ENCODE results near the gene IP6K3.

Gene IP6K3

DNA sequence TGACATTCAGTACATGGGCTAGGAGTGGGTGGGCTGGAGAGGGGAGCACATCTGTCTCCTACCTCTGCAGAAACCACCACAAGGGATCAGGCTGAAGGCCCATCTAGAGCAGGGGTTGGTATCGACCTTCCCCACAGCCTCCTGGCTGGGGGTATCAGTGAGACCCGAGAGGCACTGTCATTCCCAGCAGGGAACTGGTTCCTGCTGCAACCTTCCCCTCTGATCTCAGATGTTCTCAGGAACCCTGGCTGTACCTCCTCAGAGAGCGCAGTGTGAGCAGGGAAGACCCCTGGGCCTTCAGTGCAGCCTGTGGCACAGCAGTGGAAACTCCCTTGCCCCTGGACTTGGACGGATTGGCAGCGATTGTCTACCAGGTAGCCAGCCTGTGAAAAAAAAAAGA, 7.8 kb downstream of the IP6K3 start:
- DNase-seq: no peak

DNA sequence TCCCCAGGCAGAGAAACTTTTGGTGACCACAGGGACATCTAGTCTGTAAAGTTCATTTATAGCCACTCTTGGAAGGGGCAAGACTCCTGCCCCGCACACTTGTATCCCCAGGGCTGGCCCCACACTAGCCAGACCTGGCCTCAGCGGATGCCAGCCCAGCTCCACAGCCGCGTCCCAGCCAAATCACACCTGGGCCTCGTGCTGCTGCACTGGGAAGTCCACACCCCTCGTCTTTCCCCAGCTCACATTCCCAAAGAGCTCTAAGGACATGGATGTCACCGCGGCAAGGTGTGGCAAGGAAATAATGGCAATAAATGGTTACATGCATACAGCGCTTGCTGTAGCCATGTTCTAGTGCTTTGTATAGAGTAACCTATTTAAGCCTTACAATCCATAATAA, 8.6 kb downstream of the IP6K3 start:
- DNase-seq: no peak

DNA sequence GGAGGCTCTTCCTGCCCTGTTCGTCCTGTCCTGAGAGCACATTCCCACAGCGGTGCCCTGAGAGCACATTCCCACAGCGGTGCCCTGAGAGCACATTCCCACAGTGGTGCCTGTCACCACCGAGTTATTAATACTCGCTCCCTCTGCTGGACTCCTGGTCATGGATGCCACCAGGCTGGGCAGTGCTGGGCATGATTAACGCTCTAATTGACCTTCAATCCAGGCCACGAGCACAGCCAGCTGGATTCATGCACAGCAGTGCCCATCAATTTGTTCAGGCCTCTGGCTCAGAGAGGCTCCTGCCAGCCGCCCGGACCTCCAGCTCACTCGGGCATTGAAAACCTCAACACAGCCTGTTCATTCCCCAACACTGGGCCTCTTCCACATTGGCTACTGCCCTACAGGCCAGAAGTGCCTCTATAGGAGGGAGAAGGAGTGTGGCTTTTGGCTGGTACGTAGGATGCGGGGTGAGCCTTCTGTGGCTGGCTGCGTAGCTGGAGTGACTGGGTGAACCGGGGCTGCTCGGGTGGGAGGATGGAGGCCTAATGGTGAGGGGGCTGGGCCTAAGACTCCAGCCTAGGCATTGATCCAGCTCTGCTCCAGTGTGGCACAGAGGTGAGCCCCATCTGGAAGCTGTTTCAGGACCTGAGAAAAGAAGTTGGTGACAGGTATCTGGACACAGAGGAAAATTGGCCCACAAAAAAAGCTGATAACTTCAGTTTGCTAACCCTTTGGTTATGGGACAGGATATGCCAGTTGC, 9.3 kb downstream of the IP6K3 start:
- no peak for DNase-seq

DNA sequence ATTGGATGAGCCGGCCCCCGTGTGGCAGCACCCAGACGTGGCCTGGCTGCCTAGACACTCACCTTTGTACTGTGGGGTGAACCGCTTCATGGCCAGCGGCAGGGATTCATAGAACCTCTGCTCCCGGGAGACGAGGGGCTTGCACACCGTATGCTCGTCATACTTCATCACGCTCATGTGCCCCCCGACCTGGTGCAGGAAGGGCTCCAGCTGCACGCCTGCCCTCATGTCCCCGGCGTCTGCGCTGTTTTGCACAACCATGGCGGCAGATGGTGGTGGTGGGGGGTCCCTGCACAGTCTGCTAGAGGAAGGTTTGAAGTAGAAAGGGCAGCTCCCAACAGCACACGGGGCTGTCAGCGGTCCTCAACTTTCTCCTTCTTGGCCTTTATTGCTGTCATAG, 11.5 kb downstream of the IP6K3 start:
- DNase-seq: no peak

DNA sequence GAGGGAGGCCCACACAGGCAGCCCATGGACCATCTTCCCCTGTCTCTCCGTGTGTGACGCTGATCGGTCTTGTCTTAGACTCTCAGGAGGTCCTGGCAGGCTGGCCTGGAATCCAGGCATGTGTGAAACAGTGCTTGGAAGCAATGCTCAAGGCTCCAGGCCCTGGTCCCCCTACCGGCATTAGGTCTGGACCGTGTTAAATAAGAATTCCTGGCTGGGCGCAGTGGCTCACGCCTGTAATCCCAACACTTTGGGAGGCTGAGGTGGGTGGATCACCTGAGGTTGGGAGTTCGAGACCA, 13.0 kb downstream of the IP6K3 start:
- DNase-seq: no peak

DNA sequence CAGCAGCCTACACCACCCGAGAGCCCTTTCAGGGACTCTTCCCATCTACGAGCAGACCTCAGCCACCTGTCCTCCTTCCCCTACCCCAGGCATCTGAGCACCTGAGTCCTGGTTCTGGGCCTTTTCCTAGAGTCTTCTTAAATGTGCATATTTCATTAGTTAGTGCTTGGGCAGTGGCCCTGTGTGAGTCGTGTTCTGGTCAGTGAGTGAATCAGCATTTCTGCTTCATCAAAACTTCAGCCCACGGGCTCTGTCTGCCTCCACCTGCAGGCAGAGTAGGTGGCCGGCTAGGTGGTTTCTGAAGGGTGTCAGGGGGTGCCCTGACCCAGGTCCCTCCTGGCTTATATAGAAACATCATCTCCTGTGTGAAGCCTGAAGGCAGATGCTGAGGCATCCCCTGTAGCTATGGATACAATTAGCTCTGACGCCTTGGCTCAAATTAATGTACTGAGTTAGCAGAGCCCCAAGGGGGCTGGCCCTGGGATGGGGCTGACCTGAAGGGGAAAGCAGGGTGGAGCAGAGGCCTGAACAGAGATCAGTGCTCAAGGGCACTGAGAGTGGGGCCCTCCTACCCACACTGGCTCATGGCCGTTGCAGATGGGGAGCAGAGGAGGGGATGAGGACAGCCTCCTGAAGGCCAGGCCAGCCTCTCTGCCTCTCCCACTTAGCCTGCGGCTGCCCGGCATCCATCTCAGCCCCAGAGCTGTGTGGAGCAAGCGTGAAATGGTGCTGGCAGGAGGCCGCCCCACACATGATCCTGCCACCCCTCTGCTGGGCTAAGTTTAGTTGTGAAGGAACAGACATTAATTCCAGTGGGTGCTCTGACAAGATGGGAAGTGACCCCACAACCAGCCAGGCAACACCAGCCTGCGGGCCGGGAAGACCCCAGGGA, 13.6 kb downstream of the IP6K3 start:
- no peak for DNase-seq

DNA sequence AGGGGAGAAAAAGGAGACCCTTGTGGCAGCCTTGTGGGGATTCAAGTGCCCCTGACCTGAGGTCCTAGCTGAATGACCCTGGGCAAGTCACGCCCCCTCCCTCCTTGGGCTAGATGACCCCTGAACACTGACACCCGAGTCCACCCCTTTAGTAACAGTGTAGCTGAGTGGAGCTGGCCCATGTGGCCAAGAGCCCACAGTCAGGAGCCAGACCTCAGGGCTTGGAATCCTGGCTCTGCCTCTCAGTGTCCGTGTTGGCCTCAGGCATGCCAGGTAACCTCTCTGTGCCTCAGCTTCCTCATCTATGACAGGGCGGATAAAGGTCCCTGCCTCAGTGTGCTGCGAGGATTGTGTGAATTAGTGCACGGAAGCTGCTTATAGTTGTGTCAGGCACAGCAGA, 14.3 kb downstream of the IP6K3 start:
- DNase-seq: no peak

DNA sequence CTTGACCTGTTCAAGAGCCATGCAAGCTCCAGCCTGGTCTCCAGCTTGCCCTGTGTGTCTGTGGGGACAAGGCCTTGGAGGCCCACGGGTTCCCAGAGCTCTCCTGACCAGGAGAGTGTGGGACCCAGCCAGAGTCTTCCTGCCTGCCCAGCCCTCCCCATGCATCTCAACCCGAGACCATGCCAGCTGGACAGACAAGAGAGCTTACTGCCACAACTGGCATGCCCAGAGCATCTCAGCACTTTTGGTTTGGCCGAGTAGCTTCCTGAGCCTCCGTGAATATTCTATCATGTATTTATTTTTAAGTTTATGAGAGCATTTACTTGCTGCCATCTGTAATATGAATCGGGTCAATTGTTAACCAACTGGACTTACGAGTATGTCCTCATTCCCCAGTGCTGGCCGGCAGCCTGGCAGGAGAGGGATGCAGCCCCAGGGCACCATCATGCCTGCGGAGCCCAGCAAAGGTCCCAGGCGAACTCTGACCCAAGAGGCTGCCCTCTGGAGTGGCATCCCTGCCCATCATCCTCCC, 14.9 kb downstream of the IP6K3 start:
- no peak for DNase-seq

DNA sequence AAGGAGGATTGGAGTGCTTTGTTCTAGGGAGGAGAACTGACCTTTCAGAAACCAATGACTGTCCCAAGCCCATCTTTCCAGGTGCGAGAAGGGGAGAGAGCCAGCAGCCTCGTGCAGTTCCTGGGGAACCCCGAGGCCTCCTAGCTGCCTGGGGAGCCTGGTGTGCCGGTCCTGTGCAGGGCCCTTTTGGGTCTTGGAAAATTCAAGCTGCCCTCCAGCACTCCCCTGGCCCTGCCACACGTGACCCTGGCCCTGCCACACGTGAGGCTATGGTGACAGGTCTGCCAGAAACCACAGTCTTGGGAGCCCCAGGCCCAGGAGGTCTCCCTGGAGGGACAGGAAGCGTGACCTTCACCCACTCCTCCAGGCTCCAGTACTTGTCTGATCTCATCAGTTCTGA, 15.7 kb downstream of the IP6K3 start:
- DNase-seq: no peak

DNA sequence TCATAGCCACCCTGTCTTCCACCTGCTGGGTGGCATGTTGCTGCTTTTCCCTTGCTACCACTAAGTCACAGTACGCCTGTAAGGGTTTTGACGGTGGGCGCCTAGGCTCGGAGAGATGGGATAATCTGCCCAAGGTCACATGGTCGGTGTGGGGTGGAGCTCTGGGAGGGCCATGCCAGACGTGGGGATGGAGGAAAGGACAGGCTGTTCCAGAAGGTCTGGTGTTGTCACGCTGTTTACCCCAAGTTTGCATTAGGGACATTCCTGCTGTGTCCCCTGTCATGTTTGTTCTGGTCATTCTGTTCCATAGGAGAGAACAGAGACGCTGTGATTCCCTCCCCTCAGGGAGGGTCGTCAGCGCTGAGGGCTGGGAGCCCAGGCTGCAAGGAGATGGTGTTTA, 16.1 kb downstream of the IP6K3 start:
- no peak for DNase-seq

DNA sequence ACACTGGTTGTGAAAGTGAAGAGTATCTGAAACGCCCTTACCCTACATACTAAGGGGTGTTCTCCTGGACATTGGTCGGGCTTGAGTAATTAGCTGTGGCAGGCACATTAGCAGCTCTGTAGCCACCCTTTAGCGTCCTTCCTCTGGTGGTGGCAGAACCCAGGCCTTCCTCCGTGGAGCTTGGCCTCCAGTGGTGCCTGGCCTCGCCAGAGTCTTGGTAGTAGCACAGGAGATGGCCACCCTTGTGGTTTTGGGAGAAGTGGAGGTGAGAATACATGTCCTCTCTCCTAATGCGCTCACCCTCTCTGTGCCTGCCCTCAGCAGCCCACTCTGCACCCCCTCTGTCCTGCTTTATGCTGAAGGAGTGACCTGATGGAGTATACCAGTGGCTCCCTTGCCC, 17.6 kb downstream of the IP6K3 start:
- no peak for DNase-seq

DNA sequence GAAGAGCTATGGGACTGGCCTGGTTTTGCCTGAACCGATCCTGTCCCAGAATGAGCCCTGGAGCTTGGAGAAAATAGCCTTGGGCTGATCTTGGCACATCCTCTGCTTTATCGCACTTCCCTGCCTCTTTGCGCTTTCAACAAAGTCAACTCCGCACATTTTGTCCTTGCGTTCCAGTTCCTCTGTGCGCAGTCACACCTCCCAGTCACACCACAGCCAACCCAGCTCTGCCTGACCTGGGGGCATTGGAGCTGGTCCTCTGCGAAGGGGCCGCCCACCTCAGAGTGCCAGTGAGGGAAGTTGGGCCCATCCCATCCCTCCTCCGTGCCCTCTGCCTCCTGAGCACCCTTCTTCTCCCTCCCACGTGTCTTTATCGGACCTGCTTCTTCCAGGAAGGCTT, 18.3 kb downstream of the IP6K3 start:
- DNase-seq: no peak

DNA sequence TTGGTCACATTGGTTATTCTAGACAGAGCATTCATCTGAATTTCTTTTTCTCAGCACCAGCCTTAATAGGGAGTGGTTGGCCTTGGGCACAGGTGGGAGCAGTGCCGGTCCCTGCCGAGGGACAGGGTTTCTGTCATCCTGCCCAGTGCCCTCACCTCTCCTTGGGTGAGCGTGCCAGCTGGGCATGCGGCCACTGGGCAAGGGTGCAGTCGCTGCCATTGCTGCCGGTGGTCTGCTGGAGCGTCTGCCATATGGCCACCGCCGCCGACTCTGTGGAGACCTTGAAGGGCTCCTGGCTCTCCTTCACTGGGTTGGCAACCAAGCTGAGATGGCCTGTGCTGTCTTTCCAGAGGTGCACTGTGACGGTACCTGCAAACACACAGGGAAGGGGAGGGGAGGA, 18.8 kb downstream of the IP6K3 start:
- no peak for DNase-seq

DNA sequence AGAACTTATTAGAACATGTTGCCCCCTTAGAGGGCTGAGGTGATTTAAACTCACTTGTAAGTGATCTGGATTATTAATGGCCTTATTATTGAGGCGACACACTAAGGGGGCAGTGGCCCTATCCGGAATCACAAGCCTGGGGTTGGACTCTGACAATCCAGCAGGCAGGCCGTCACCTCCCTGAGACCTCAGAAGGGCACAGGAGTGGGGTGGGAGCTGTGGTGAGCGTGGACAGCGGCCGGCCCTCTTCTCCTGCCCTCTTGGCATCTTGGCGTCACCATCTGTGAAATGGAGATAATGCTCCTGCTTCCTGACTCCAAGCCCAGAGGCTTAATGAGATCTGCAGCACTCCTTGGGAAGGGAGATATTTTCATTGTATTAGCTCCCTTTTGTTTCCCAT, 19.6 kb downstream of the IP6K3 start:
- no peak for DNase-seq

DNA sequence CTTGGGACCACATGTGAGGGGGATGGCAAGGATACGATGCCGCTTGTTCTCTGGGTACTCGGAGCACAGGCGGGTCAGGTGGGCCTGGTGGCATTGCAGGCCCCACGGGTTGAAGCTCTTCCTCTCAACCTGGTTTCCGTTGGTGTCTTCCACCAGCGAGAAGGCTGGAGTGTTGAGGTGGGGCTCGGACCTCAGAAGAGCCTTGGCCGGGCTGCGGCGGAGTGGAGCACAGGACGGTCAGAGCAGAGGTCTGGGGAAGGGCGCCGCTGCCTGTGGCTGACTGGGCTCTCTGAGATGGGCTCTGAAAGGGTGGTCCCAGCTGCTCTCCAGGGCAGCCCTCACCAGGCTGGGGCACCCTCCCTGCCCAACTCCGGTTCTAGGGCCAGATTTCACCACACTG, 20.0 kb downstream of the IP6K3 start:
- no peak for DNase-seq

DNA sequence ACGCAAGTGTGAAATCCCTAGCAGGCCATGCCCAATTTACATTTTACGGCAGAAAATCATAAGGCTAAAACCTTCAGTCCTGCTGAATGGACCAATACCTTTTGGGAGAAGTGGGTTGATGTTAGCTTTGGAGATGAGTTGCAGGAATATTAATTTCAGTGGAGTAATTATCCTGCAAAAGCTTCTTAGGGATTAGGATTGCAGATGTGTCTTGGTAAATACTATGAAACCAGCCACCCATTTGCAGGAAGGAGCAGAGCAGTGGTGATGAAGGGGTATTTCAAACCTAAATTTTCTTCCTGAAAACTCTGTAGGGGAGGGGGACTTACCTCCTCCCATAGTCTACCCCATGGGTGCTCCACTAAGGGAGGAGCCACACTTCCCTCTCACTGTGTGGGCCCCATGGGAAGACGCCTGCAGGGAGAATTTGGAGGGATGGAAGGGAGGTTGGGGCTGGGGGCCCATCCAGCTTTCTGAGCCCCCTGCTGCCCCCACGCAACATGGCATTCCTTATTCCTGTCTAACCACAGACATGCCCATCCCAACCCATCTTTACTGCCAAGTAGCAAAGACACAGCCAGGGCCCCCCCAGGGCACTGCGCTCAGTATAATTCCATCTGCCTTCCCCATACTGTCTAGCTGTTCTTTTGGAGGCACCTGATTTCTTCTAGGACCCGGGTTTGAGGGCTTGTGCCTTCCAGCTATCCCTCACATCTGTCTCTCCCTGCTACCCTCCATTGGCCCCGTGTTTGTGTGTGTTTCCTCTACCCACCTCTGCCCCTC, 20.6 kb downstream of the IP6K3 start:
- DNase-seq: no peak

DNA sequence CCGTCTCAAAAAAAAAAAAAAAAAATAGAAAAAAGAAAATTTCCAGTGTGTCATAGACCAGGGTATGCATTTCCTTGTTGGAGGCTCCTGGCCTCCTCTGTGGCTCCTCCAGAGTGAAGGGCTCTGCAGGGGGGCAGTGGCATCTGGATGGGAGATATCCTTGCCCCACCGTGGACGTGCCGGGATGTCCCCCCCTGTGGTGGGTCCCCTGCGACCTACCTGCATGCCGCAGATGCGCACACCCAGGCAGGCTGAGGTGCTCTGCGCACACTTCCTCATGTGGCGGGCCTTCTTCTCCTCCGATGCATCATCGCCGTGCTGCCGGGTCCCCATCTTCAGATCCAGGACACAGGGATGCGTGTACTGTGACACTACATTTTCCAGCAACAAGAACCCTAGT, 21.5 kb downstream of the IP6K3 start:
- DNase-seq: no peak

DNA sequence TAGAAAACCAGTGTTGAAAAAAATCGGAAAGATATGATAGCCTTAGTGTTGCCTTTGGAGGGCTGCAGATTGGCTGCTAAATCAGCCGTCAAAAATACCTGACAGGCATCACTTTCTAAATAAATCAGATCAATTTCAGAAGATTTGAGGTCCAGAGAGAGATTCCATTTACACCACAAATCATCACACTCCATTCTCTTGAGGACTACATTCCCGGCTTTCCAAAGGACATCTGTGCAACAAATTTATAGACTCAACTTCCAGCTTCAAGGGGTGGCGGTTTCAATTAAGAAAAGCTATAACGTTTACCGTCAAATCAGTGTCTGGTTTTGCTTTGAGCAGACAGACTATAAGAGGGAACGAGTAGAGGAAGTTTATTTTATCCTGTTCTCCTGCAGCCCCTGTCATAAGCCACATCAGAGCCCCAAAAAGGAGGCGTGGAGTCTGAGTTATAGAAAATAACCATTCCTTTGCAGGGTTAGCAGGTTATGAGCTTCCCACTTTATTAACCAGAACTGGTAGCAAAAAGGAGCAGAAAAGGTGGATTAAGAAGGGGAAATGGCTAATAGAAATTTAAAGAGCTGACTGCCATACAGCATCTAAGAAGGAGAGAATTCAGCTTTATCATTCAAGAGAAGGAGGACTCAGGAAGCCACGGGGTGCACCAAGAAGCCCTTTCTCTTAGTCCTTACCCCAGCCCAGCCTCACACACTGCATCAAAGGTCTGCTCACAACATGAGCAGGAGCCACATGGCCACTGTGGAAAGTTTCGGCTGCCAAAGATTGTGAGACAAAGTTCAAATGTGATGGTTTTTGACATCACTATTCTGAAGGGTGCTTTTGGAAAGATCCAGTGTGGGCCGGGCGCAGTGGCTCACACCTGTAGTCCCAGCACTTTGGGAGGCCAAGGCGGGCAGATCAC, 22.3 kb downstream of the IP6K3 start:
- no peak for DNase-seq

DNA sequence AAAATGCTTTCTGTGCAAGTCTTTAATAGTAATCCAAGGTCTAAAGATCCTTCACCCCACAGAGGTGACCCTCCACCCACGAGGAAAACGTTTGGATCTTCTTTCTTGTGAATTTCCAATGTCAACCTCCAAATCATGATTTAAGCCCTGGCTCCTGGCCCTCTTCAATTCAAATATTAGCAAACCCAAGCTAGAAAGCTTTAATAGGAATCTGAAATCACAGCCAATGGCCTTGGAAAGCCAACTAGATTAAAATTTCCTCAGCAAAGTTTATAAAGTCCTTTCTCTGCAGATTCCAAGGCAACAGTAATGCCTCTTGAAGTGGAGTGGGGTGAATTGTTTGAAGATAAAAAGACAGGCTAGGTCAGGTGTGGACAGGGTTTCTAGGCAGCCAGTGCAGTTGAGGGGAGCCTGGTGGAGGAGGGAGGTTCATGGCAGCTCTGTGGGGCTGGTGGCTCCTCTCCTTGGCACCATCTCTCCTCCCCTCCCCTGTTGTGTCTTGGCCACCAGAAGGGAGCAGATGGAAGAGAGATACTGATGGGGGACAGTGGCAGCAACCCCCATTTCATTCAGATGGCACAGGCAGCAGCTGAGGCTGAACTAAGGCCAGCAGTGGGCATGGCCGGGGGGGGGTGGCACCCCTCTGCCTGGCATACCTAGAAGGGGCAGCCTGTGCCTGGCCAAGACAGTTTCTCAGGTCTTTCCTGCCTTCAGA, 23.2 kb downstream of the IP6K3 start:
- DNase-seq: no peak

DNA sequence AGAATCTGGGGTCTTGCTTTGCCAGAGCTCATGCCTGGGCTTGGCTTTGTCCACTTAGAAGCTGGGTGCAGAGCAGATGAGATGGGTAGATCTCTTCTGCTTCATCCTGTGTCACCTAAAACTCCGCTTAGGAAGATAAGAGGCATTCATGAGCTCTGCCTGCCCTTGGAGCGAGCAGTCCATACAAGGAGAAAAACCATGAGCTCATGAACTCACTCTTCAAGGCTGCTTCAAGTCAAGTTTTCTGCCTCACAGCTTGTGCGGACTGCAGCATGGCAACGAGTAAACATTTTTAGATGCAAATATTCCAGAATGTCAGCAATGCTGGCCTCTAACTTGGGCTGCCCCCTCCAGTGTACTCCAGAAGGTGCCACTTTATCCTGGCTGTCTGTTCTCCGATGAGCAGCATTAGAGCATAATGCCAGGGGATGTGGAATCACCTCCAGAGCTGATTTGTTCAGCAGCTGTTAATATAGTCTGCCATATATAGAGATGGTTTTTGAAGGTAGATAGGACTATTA, 24.5 kb downstream of the IP6K3 start:
- no peak for DNase-seq

DNA sequence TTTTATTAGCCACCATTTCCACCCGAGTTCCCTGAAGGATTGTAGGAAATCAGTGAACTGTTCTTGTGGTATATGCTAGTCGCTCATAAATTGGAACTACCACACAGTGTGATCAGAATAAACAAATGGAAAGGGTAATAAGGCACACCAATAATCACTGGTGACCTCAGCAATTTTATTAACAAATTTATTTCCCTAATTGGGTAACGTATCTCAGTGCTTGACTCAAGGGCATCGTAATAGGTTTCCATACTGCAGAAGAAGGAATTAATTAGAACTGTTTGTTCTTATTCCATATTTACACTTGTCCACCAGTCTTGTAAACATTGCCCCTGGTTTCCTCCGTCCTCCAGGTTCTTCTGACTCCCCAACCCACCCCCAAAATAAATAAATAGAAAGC, 25.2 kb downstream of the IP6K3 start:
- DNase-seq: no peak

DNA sequence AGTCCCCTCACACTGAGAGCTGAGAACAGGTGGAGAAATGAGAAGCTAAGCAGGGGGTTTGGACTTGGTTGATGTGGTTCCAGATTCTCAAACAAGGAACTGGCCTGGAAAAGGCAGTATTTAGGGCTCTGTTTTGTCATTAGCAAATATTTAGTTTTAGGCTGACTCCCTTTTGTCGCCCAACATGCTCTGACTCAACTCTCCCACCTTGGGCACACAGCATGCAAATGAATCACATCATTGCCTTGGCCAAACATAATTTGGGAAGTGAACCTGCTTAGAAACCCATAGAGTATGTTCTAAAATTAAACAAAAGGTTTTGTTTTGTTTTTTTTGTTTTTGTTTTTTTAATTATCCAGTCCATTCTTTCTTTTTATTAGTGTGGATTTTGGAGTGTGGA, 25.7 kb downstream of the IP6K3 start:
- no peak for DNase-seq

All from activated CD8-positive, alpha-beta memory T cell treated with anti-CD3 and anti-CD28 coated beads, Interleukin-2, amount 50 U/mL, for 48 hours (primary cell).